ENCODE results near the gene PEAK3.

GRCh38 chr19:2237051-2237868 is 44.7 kb downstream of the PEAK3 start:
- TF ChIP-seq CTCF (IDR thresholded peaks at IDR 0.05; ENCODE audit: poor library complexity) (no peak), EZH2 (IDR thresholded peaks at IDR 0.05; ENCODE audit: borderline replicate concordance) (no peak)

All from hepatocyte (in vitro differentiated cells).